NCI-H69 (cell line): ENCODE data around the gene BHLHE23.

Experiments
- DNase-seq: peaks from one replicate; lab custom pipeline; 2025; lab: John Stamatoyannopoulos, UW

BHLHE23 gene

GRCh38 chr20:62960446-62961309 lies 46.1 kb downstream of the BHLHE23 start:
- peak; percentile 89 for DNase-seq

GRCh38 chr20:62959998-62960436 lies 46.7 kb downstream of the BHLHE23 start:
- DNase-seq = no peak

- no peak for DNase-seq
Observed at GRCh38 chr20:62959101-62959971, 47.4 kb downstream of the BHLHE23 start.

- DNase-seq = no peak
Observed at GRCh38 chr20:62958388-62959100, 48.2 kb downstream of the BHLHE23 start.

- DNase-seq = no peak
Observed at GRCh38 chr20:62957136-62958117, 49.3 kb downstream of the BHLHE23 start.

- DNase-seq = no peak
Observed at GRCh38 chr20:62956387-62957135, 50.2 kb downstream of the BHLHE23 start.
